GM19324 (cell line): ENCODE results near the gene KLHL35.

Experiments
- ATAC-seq: cut with Tn5 transposase; IDR thresholded peaks from one replicate; pipeline ENCODE4 v1.9.1; 2021; ENCODE audit warnings: mild to moderate bottlenecking, moderate library complexity; ENCODE audit not compliant: unreplicated experiment, low FRiP score

The KLHL35 gene

GRCh38 chr11:75445315-75445953, 12.4 kb upstream of the KLHL35 start:
- no peak for ATAC-seq

GRCh38 chr11:75443043-75443442, 10.0 kb upstream of the KLHL35 start:
- no peak for ATAC-seq

- ATAC-seq = no peak
Measured at GRCh38 chr11:75442161-75442885, 9.3 kb upstream of the KLHL35 start.

GRCh38 chr11:75441804-75442132, 8.8 kb upstream of the KLHL35 start:
- ATAC-seq = no peak

GRCh38 chr11:75440960-75441803, 8.2 kb upstream of the KLHL35 start:
- ATAC-seq = no peak

- ATAC-seq = no peak
Measured at GRCh38 chr11:75439495-75440120, 6.6 kb upstream of the KLHL35 start.

GRCh38 chr11:75439026-75439425, 6.0 kb upstream of the KLHL35 start:
- ATAC-seq = no peak

- ATAC-seq = no peak
Measured at GRCh38 chr11:75437966-75438659, 5.1 kb upstream of the KLHL35 start.

- no peak for ATAC-seq
Measured at GRCh38 chr11:75436806-75437205, 3.8 kb upstream of the KLHL35 start.

GRCh38 chr11:75435571-75435925, 2.5 kb upstream of the KLHL35 start:
- ATAC-seq = no peak

- no peak for ATAC-seq
Measured at GRCh38 chr11:75434886-75435570, 2.0 kb upstream of the KLHL35 start.

- no peak for ATAC-seq
Measured at GRCh38 chr11:75434051-75434450, 1.0 kb upstream of the KLHL35 start.

- ATAC-seq = no peak
Measured at GRCh38 chr11:75433443-75433842, 440 bp upstream of the KLHL35 start.

GRCh38 chr11:75431533-75432525, 1.2 kb downstream of the KLHL35 start:
- no peak for ATAC-seq

GRCh38 chr11:75430714-75431532, 2.1 kb downstream of the KLHL35 start:
- no peak for ATAC-seq

GRCh38 chr11:75429902-75430713, 2.9 kb downstream of the KLHL35 start:
- ATAC-seq = peak; percentile 42

- ATAC-seq = no peak
Measured at GRCh38 chr11:75429641-75429901, 3.4 kb downstream of the KLHL35 start.
